GM23338 (cell line): ENCODE data around the gene UBN1. TPM values are rescaled to one million over a fixed set of nuclear protein-coding genes. Genes with fewer than 3 reads are reported as not detected.
"Not testable (repeated sequence)": the region's sequence is repeated elsewhere in the genome, so short reads cannot be mapped to it uniquely, and the experiment has no call there.

Experiments
- ATAC-seq: fragments of 200-7000 bp; cut with Tn5 transposase; 3 replicates; pipeline ENCODE4 v1.9.1; 2020
- DNase-seq: peaks from one replicate; pipeline ENCODE4 v3.0.0-alpha.2; 2015; ENCODE audit warnings: low spot score
- H2AFZ ChIP-seq: fragments of 200-600 bp; sonication (generic); 2 replicates; pipeline ENCODE4 v1.8.0; 2016; ENCODE audit warnings: antibody characterized with exemption, mild to moderate bottlenecking, moderate library complexity
- H3F3A ChIP-seq: fragments of 200-600 bp; sonication (generic); replicated peaks from 2 replicates; pipeline ENCODE4 v1.8.0; 2017; ENCODE audit warnings: antibody characterized with exemption, mixed run types, low read depth
- H3K27ac ChIP-seq: fragments of 200-600 bp; sonication (generic); 2 replicates; pipeline ENCODE4 v1.6.1; 2016; ENCODE audit warnings: low read depth
- H3K27me3 ChIP-seq: fragments of 200-600 bp; sonication (generic); 2 replicates; pipeline ENCODE4 v1.8.0; 2016; ENCODE audit warnings: mild to moderate bottlenecking, mixed run types, moderate library complexity; ENCODE audit not compliant: insufficient read depth
- H3K36me3 ChIP-seq: fragments of 200-600 bp; sonication (generic); 2 replicates; pipeline ENCODE4 v1.8.0; 2016; ENCODE audit warnings: mild to moderate bottlenecking; ENCODE audit not compliant: insufficient read depth
- H3K4me1 ChIP-seq: fragments of 200-600 bp; sonication (generic); 2 replicates; pipeline ENCODE4 v1.8.0; 2016; ENCODE audit warnings: mild to moderate bottlenecking, moderate library complexity; ENCODE audit not compliant: insufficient read depth
- H3K4me2 ChIP-seq: fragments of 200-600 bp; sonication (generic); 2 replicates; pipeline ENCODE4 v1.7.1; 2017; ENCODE audit warnings: mixed run types
- H3K4me3 ChIP-seq: fragments of 200-600 bp; sonication (generic); 2 replicates; pipeline ENCODE4 v1.6.1; 2016; ENCODE audit warnings: mixed run types
- H3K79me2 ChIP-seq: fragments of 200-600 bp; sonication (generic); replicated peaks from 2 replicates; pipeline ENCODE4 v1.8.0; 2017; ENCODE audit warnings: mild to moderate bottlenecking; ENCODE audit not compliant: insufficient read depth
- H3K9me2 ChIP-seq: fragments of 200-600 bp; sonication (generic); 2 replicates; pipeline ENCODE4 v1.8.0; 2017; ENCODE audit not compliant: insufficient read depth
- H4K20me1 ChIP-seq: fragments of 200-600 bp; sonication (generic); replicated peaks from 2 replicates; pipeline ENCODE4 v1.8.0; 2017; ENCODE audit warnings: mild to moderate bottlenecking; ENCODE audit not compliant: insufficient read depth
- H3K27ac Mint-ChIP-seq: 2 replicates; pipeline ENCODE4 v1.8.0; 2020; ENCODE audit warnings: inconsistent platforms, mild to moderate bottlenecking, moderate library complexity, mixed read lengths
- H3K27me3 Mint-ChIP-seq: 3 replicates; pipeline ENCODE4 v1.8.0; 2022; ENCODE audit warnings: low read depth, mild to moderate bottlenecking, moderate library complexity, mixed read lengths, inconsistent platforms; ENCODE audit not compliant: insufficient read depth, poor library complexity
- H3K36me3 Mint-ChIP-seq: 3 replicates; pipeline ENCODE4 v1.8.0; 2021; ENCODE audit warnings: low read depth, mild to moderate bottlenecking, inconsistent platforms, moderate library complexity, mixed read lengths
- H3K4me1 Mint-ChIP-seq: 3 replicates; pipeline ENCODE4 v1.8.0; 2020; ENCODE audit warnings: mild to moderate bottlenecking, inconsistent platforms, mixed read lengths
- H3K4me3 Mint-ChIP-seq: 3 replicates; pipeline ENCODE4 v1.8.0; 2021; ENCODE audit warnings: moderate library complexity, mild to moderate bottlenecking, inconsistent platforms, mixed read lengths
- H3K9me3 Mint-ChIP-seq: 3 replicates; pipeline ENCODE4 v1.8.0; 2020; ENCODE audit warnings: moderate library complexity, mild to moderate bottlenecking, inconsistent platforms, mixed read lengths
- CREB1 ChIP-seq: fragments of 250-450 bp; sonication (Bioruptor Pico); IDR thresholded peaks from 2 replicates; pipeline ENCODE4 v1.5.0; 2020; ENCODE audit warnings: low read depth, mild to moderate bottlenecking, moderate library complexity
- CTCF ChIP-seq, 2 experiments: fragments of 200-600 bp in 1 of 2; sonication (generic) in 1 of 2; conservative IDR thresholded peaks; 2 replicates each; pipeline versions ENCODE4 v1.5.1 to v1.6.1; 2016 to 2017; ENCODE audit warnings: antibody characterized with exemption in 2 of 2, low read depth in 2 of 2, mild to moderate bottlenecking in 2 of 2, moderate library complexity in 1 of 2
- ETS1 ChIP-seq: IDR thresholded peaks from 2 replicates; pipeline ENCODE4 v1.6.1; 2016; ENCODE audit warnings: antibody characterized with exemption
- EZH2 ChIP-seq: fragments of 200-600 bp; sonication (generic); IDR thresholded peaks from one replicate; pipeline ENCODE4 v1.8.0; 2017; ENCODE audit warnings: antibody characterized with exemption, mild to moderate bottlenecking, low read depth; ENCODE audit not compliant: unreplicated experiment
- EZH2phosphoT487 ChIP-seq: fragments of 200-600 bp; sonication (generic); IDR thresholded peaks from one replicate; pipeline ENCODE4 v1.8.1; 2018; ENCODE audit warnings: antibody characterized with exemption; ENCODE audit not compliant: unreplicated experiment
- JUNB ChIP-seq: IDR thresholded peaks from one replicate; pipeline ENCODE4 v1.6.1; 2016; ENCODE audit warnings: antibody characterized with exemption; ENCODE audit not compliant: unreplicated experiment
- NANOG ChIP-seq: IDR thresholded peaks from 2 replicates; pipeline ENCODE4 v1.6.1; 2016; ENCODE audit warnings: antibody characterized with exemption, borderline replicate concordance
- POLR2AphosphoS5 ChIP-seq: IDR thresholded peaks from 2 replicates; pipeline ENCODE4 v1.6.1; 2016; ENCODE audit warnings: antibody characterized with exemption, low read depth
- REST ChIP-seq: IDR thresholded peaks from one replicate; pipeline ENCODE4 v1.6.1; 2018; ENCODE audit warnings: antibody characterized with exemption; ENCODE audit not compliant: unreplicated experiment
- STAT1 ChIP-seq: IDR thresholded peaks from one replicate; pipeline ENCODE4 v1.6.1; 2016; ENCODE audit warnings: antibody characterized with exemption; ENCODE audit not compliant: unreplicated experiment
- ZNF114 ChIP-seq: fragments of 250-450 bp; sonication (Bioruptor Pico); IDR thresholded peaks from 2 replicates; pipeline ENCODE4 v1.5.0; 2020; ENCODE audit warnings: mild to moderate bottlenecking, moderate library complexity
- ZNF331 ChIP-seq: fragments of 250-450 bp; sonication (Bioruptor Pico); IDR thresholded peaks from 2 replicates; pipeline ENCODE4 v1.5.0; 2020; ENCODE audit warnings: low read depth, mild to moderate bottlenecking, moderate library complexity
- polyA plus RNA-seq: library from polyadenylated mRNA; unstranded; fragments of >200 nt; fragmentation: Nextera tagmentation; extraction: Ambion mirVana; gene quantifications from 2 replicates; pipeline ENCODE4 v1.2.1, GENCODE V29; 2016
- total RNA-seq: library from RNA; depleted of rRNA; stranded (reverse); fragments of >200 nt; shearing (Covaris generic); gene quantifications from 2 replicates; pipeline ENCODE4 v1.2.3, GENCODE V29; 2014

Gene UBN1
- total and polyA plus RNA-seq, 2 experiments from 2014 or later = 18.3 to 46.8 TPM

GRCh38 chr16:4896761-4897160, 49.5 kb downstream of the UBN1 start:
- ATAC-seq, H3K4me3 ChIP-seq, H3K4me1 ChIP-seq, H3K27me3 ChIP-seq, H3K36me3 ChIP-seq, H3K9me2 ChIP-seq, H3K27me3 Mint-ChIP-seq, DNase-seq, H3K27ac Mint-ChIP-seq, H3K79me2 ChIP-seq, H3K27ac ChIP-seq, H3K9me3 Mint-ChIP-seq, H4K20me1 ChIP-seq, H2AFZ ChIP-seq, H3K4me2 ChIP-seq, H3K4me1 Mint-ChIP-seq, H3F3A ChIP-seq, H3K4me3 Mint-ChIP-seq: not testable (repeated sequence)
- H3K36me3 Mint-ChIP-seq = peaks cover 36% of the 10 kb centered on the region

GRCh38 chr16:4897328-4897727, 50.0 kb downstream of the UBN1 start:
- DNase-seq = no peak
- no peaks in the 10 kb centered on the region for H3K9me2 ChIP-seq
- H3K4me3 ChIP-seq = no peak overlapping the region
- H3K4me1 ChIP-seq = no peaks in the 10 kb centered on the region
- peaks cover 2% of the 10 kb centered on the region for H3K27me3 Mint-ChIP-seq
- no peaks in the 10 kb centered on the region for H4K20me1 ChIP-seq
- H3K36me3 ChIP-seq = no peaks in the 10 kb centered on the region; the same call in 1 of the 2 replicates
- peaks cover 3% of the 10 kb centered on the region; the same call in 1 of the 3 replicates for H3K4me1 Mint-ChIP-seq
- peaks cover 5% of the 10 kb centered on the region; the same call in 1 of the 3 replicates for H3K9me3 Mint-ChIP-seq
- H3K4me2 ChIP-seq = no peak overlapping the region
- ATAC-seq = no peak
- no peak overlapping the region for H3K27ac ChIP-seq
- H3K4me3 Mint-ChIP-seq = no peak overlapping the region
- H3K27me3 ChIP-seq = no peaks in the 10 kb centered on the region
- H2AFZ ChIP-seq = no peak overlapping the region
- H3K36me3 Mint-ChIP-seq = peaks cover 36% of the 10 kb centered on the region
- H3K27ac Mint-ChIP-seq = no peak overlapping the region
- H3F3A ChIP-seq = no peaks in the 10 kb centered on the region
- H3K79me2 ChIP-seq = no peaks in the 10 kb centered on the region
- TF ChIP-seq EZH2phosphoT487 (no peak), JUNB (no peak), ETS1 (no peak), NANOG (no peak), REST (no peak), CREB1 (CRISPR knock-in tag) (no peak), EZH2 (no peak), POLR2AphosphoS5 (no peak), STAT1 (no peak), CTCF (conservative IDR thresholded peaks at IDR 0.05; ENCODE audit: low read depth in 2 of 2) (no peak), ZNF331 (CRISPR knock-in tag) (no peak), ZNF114 (no peak)
